Putamen (tissue), 1 donor: Measurements from ENCODE around the gene KCNH5.

Source experiments
- DNase-seq: peaks from one replicate; pipeline ENCODE4 v3.0.0-alpha.2; 2016; ENCODE audit warnings: low spot score

The KCNH5 gene

DNA sequence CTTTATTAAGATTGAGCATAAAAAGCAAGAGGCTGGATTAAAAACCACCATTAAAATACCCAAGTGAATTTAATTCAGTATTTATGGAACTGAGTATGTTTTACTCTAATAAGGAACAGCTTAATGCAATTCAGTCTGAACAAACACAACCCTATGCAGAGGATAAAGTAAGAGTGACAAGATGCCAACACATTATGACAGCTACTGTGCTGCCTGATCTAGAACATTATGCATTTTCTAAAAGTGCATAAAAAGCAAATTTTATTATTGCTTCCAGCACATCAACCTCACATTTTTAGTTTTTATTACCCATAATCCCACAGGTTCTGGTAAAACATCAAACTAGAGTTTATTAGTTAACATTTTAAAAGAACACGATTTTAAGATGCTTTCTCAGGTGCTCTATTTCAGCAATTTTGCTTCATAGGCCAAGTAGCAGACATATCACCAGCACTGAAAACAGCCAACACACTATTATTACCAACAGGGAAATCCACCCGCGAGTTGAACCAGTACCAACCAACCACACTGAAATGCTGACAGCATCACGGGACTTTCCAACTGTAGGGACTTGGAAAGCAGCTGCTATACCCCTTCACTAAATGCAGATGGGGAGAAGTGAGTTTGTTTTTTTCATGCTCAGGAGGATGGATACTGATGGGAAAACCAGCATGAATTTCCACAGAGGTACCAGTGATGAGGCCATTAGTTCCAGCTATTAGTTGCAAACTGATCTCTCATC is 372.1 kb downstream of the KCNH5 start:
- DNase-seq, result no peak

DNA sequence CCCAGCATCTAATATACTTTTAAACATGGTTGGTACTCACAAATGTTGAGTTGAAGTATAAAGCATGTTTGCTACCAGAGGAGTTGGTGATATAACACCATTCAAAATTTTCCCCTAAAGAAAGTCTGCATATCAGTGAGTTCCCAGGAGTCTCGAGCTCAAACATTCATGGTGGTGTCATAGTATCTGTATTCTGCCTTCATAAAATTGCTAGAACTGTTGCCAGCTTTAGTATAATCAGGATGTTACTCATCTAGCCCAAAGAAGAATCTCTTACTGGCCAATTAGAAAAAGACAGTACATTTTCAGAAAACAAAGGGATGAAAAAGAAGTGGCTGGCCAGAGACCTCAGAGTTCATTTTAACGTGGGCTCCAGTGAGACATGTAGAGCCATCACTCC is 374.7 kb downstream of the KCNH5 start:
- no peak for DNase-seq

DNA sequence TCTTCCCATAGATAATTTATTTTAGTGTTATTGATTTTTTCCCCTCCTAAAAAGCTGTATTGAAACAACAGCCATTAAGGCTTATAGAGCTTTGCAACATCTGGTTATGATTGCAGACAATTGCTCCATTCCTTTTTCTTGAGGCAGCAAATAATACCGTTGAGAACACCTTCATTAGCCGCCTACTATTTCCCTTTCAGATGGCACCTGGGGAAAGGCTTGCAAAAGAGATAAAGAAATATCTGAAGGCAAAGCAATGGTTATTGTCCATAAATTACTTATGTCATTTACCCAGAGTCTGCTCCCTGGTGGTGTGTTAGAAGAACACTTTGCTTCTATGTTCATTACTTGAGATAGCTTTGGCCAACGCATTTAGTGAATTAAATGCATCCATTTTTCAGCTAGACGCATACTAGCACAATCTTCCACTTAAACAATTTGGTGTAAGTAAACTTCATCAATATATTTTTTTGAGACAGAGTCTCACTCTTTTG is 377.8 kb downstream of the KCNH5 start:
- no peak for DNase-seq

DNA sequence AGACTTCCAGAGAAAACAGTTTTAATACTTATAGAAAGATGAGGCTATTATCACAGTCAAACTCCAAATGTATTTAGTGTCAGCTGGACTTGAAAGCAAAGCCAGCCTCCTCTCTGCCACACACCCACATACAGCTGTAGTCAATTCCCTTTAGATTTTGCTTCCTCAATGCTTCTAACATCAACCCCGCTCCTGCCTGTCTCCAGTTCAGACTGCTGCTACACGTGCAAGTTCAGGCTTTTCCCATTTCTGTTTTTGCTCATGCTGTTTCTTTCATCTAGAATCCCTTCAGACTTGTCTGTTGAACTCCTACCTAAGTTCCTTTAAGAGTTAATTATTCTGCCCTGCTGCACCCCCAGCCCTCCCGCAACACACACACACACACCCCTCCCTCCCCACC is 380.0 kb downstream of the KCNH5 start:
- no peak for DNase-seq

DNA sequence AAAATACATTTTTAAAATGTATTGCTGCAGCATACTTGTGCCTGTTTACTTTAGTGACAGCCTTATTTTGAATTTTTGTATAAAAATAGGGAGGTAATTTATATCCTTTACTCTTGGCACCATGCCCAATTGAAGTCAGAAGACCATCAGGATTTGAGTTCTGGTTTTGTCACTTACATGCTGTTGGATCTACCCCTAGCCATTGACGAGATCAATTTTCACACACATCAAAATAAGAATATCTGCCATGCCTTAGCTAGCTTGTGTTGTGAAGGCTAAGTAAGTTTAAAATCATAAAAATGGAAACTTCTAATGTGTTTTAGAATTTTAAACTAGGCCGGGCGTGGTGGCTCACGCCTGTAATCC is 381.8 kb downstream of the KCNH5 start:
- no peak for DNase-seq

DNA sequence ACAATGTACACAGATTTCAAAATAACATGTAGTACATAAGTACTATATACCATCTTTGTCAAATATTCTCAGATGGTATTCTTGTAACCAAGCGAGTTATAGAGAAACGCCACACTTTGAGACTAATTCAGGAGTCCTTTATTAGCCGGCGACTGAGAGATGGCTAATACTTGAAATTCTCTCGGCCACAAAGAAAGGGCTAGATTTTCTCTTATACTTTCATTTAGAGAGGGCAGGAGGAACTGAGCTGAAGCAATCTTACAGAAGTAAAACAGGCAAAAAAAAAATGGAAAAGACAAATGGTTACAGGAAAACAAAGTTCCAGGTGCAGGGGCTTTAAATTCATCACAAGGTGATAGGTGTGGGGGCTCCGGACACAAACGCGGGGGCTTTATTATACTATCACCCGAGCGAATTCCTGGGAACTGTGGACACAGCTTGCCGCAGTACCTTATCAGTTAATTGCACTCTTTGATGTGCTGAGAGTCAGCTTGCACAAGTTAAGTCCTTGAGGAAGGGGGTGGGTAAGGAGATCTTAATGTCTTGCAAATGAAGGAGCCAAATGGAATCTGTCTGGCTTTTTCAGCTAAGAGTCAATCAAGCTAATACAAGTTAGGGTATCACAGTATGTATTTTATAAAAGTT is 382.3 kb downstream of the KCNH5 start:
- DNase-seq, result no peak

DNA sequence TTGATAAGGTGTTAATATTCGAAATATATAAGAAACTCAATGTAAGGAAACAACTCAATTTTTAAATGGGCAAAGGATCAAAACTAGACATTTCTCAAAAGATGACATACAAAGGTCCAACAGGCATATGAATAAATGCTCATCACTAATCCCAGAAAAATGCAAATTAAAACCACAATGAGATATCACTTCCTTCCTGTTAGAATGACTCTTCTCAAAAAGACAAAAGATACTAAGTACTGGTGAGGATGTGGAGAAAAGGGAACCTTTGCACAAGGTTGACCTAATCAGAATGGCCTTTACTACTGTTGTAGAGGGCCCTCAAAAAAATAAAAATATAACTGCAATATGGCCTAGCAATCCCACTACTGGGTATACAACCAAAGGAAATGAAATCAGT is 383.4 kb downstream of the KCNH5 start:
- DNase-seq, result no peak

DNA sequence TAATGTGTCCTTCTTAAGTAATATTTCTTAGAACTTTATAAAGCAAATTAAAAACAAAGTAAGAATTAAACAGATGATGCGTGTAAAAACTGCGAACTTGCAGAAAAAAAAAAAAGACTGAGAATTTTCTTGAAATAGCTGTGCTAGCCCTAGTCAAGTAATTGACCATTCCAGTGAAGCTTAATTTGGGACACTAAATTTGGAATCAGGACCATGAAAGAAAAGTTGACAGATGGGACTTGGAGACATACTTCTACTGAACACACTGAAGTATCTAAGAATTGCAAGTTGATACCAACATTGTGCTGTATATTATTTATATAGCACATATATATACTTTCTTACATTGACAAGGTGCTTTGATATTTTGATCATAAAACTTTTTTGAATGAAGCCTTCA is 386.6 kb downstream of the KCNH5 start:
- DNase-seq, result no peak

DNA sequence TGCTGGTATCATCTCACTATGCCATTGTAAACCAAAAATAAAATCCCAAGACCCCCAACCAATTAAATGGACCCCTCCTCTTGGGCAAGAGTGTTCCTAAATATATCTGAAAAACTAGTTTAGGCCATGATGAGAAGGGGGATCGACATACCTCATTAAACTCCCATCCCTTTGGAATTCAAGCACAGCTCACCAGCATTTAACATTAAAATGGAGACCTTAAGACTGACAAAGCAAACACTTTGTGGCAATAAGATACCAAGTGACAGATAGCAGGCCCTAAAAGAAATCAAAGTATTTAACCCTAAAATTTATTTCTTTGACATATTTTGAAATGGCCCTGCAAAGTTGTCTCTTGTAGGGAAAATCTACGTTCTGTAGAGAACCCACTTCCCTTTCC is 387.9 kb downstream of the KCNH5 start:
- no peak for DNase-seq

DNA sequence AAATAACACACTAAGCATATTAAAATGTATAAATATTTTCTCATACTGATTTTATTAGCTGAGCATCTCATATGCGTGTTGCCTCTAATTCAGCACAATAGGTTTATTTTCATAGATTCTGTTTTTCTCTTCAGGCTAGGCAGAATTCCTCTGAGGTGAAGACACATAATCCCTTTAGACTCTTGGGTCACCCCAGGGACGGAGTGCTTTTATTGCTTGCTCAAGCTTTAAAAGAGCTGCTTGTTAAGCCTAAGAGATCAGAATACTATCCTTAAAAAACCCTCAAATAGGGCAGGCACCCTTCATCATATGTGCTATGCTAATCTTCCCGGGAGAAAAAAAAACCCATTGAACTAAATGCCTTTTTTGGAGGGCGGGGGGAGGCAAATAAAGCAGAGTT is 390.1 kb downstream of the KCNH5 start:
- DNase-seq, result no peak

DNA sequence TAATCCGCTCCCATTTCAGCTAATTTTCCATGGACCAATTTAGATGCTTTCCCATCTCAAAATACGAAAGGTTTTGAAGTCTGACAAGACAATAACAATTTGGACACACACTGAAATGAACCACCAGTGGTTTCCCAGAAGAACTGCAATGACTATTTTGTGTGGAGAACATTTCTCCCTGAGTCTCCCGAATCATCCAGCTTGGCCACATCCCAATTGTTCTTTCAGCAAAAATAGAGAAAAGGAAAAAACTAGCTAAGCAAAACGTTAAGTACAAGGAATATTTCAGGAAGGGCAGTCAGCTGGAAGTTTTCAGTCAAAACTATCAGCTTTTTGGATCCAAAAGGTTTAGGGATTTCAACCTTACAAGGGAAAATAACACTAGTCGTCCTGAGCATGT is 390.6 kb downstream of the KCNH5 start:
- DNase-seq, result no peak
